Measurements from ENCODE around the gene GADL1.

DNA sequence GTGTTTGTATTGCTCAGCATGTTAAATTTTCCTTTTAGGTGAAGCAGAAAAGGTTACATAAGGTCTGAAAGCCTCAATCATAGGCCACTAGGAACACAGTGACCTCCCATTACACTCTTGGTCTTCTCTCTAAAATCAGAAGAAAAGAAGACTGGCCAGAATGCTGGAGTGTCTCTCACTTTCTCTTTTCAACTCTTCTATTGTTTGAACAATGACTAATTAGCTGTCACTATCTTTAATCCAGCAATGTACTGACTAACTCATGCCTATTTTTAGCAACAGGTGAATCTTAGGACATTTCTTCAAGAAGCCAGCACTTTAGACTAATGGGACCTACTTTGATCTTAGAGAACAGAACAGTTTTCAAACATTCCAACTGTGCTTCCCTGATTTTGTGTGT lies 145.2 kb downstream of the GADL1 start:
- TF ChIP-seq SUZ12 (IDR thresholded peaks at IDR 0.05) (no peak), LEF1 (IDR thresholded peaks at IDR 0.05; ENCODE audit: borderline replicate concordance) (no peak), ARNT (IDR thresholded peaks at IDR 0.05) (no peak), HDGF (IDR thresholded peaks at IDR 0.05; ENCODE audit: borderline replicate concordance) (no peak), FOXK2 (IDR thresholded peaks at IDR 0.05) (no peak), CTBP1 (IDR thresholded peaks at IDR 0.05; ENCODE audit: borderline replicate concordance) (no peak), BHLHE40 (IDR thresholded peaks at IDR 0.05; ENCODE audit: borderline replicate concordance) (no peak), ZNF384 (IDR thresholded peaks at IDR 0.05) (no peak), L3MBTL2 (conservative IDR thresholded peaks at IDR 0.05) (no peak)
